WTC11 (cell line): ENCODE results near the gene SMIM41. TPM values are rescaled to one million over a fixed set of nuclear protein-coding genes. Genes with fewer than 3 reads are reported as not detected.
A peak's percentile ranks its signal among the peaks of the same experiment; 100 is the strongest.

Experiments
- ATAC-seq: fragments of 200-7000 bp; cut with Tn5 transposase; 2 replicates; pipeline ENCODE4 v1.10.0; 2021; ENCODE audit warnings: mild to moderate bottlenecking, moderate library complexity
- CTCF ChIA-PET: fragments of 300-600 bp; sonication (Branson Sonifier 250); formaldehyde crosslinking; loops from one replicate; lab custom pipeline; 2021; ENCODE audit warnings: antibody characterized with exemption; lab: Charles Lee
- POLR2A ChIA-PET: fragments of 350-600 bp; sonication (Branson Sonifier 250); formaldehyde crosslinking; loops from one replicate; lab custom pipeline; 2021; ENCODE audit warnings: antibody characterized with exemption; lab: Charles Lee
- DNase-seq: peaks from one replicate; pipeline ENCODE4 v3.0.0; 2021; ENCODE audit warnings: low spot score
- H3K27ac Mint-ChIP-seq: 2 replicates; pipeline ENCODE4 v1.8.0; 2021; ENCODE audit warnings: mixed read lengths
- H3K27me3 Mint-ChIP-seq: 2 replicates; pipeline ENCODE4 v1.8.0; 2021; ENCODE audit warnings: low read depth, mild to moderate bottlenecking, moderate library complexity, mixed read lengths
- H3K36me3 Mint-ChIP-seq: 2 replicates; pipeline ENCODE4 v1.8.0; 2021; ENCODE audit warnings: mixed read lengths
- H3K4me1 Mint-ChIP-seq: 2 replicates; pipeline ENCODE4 v1.8.0; 2022; ENCODE audit warnings: mixed read lengths
- H3K4me3 Mint-ChIP-seq: 2 replicates; pipeline ENCODE4 v1.8.0; 2021; ENCODE audit warnings: mild to moderate bottlenecking, moderate library complexity, mixed read lengths
- H3K9me3 Mint-ChIP-seq: 2 replicates; pipeline ENCODE4 v1.8.0; 2021; ENCODE audit warnings: mixed read lengths
- ARID4B ChIP-seq: sonication (generic); formaldehyde crosslinking; IDR thresholded peaks from 2 replicates; pipeline ENCODE4 v1.8.0; 2023; ENCODE audit warnings: missing genetic modification reagents, mild to moderate bottlenecking, borderline replicate concordance
- CBFB ChIP-seq: sonication (generic); formaldehyde crosslinking; IDR thresholded peaks from 2 replicates; pipeline ENCODE4 v1.8.1; 2022; ENCODE audit warnings: mild to moderate bottlenecking, low read depth, missing genetic modification reagents
- E2F1 ChIP-seq: sonication (generic); formaldehyde crosslinking; IDR thresholded peaks from 2 replicates; pipeline ENCODE4 v1.8.0; 2022; ENCODE audit warnings: mild to moderate bottlenecking, missing genetic modification reagents
- ERG ChIP-seq: fragments of 250-450 bp; sonication (Bioruptor Pico); IDR thresholded peaks from 2 replicates; pipeline ENCODE4 v1.8.0; 2021; ENCODE audit warnings: mild to moderate bottlenecking
- JUN ChIP-seq: sonication (generic); formaldehyde crosslinking; IDR thresholded peaks from 2 replicates; pipeline ENCODE4 v1.8.0; 2023; ENCODE audit warnings: mild to moderate bottlenecking, missing genetic modification reagents
- NFYB ChIP-seq: sonication (generic); formaldehyde crosslinking; conservative IDR thresholded peaks from 2 replicates; pipeline ENCODE4 v1.8.0; 2022; ENCODE audit warnings: low read depth, missing genetic modification reagents
- OVOL2 ChIP-seq: fragments of 250-450 bp; sonication (Bioruptor Pico); IDR thresholded peaks from 2 replicates; pipeline ENCODE4 v1.9.0; 2021; ENCODE audit warnings: mild to moderate bottlenecking, borderline replicate concordance
- PRDM15 ChIP-seq: sonication (generic); formaldehyde crosslinking; IDR thresholded peaks from 2 replicates; pipeline ENCODE4 v1.8.0; 2022; ENCODE audit warnings: missing genetic modification reagents
- RELA ChIP-seq: sonication (generic); formaldehyde crosslinking; IDR thresholded peaks from 2 replicates; pipeline ENCODE4 v1.8.1; 2022; ENCODE audit warnings: missing genetic modification reagents, mild to moderate bottlenecking, borderline replicate concordance
- USF1 ChIP-seq: sonication (generic); formaldehyde crosslinking; IDR thresholded peaks from 2 replicates; pipeline ENCODE4 v1.8.0; 2022; ENCODE audit warnings: mild to moderate bottlenecking, missing genetic modification reagents
- ZNF396 ChIP-seq: fragments of 250-450 bp; sonication (Bioruptor Pico); IDR thresholded peaks from 2 replicates; pipeline ENCODE4 v1.8.0; 2021; ENCODE audit warnings: mild to moderate bottlenecking, moderate library complexity, borderline replicate concordance
- ZNF423 ChIP-seq: fragments of 250-450 bp; sonication (Bioruptor Pico); IDR thresholded peaks from 2 replicates; pipeline ENCODE4 v2.1.2; 2022; ENCODE audit warnings: mild to moderate bottlenecking, moderate library complexity
- ZNF425 ChIP-seq: fragments of 250-450 bp; sonication (Bioruptor Pico); conservative IDR thresholded peaks from 2 replicates; pipeline ENCODE4 v1.9.0; 2021; ENCODE audit warnings: mild to moderate bottlenecking
- ZSCAN18 ChIP-seq: fragments of 250-450 bp; sonication (Bioruptor Pico); IDR thresholded peaks from 2 replicates; pipeline ENCODE4 v2.1.2; 2022; ENCODE audit warnings: mild to moderate bottlenecking, moderate library complexity
- total RNA-seq: library from RNA; stranded (reverse); gene quantifications from 3 replicates; pipeline ENCODE4 v1.2.3, GENCODE V29; 2021

The SMIM41 gene
- total RNA-seq, 1 experiment from 2014 or later, result not detected

GRCh38 chr12:52081263-52081733, 1.8 kb downstream of the SMIM41 start:
- ChIA-PET CTCF (interaction anchor here (1.0 to 11.4 kb wide), 15 partner anchors 10 to 789 kb away, joined by 3 to 388 read pairs (median 10); partner anchors contain the start of genes ATG101 and NR4A1), POLR2A (interaction anchor here (0.6 to 3.0 kb wide), 5 partner anchors 12 to 55 kb away, joined by 3 to 11 read pairs (median 4); partner anchors contain the start of genes ATG101 and NR4A1)
- DNase-seq (no peak), ATAC-seq (no peak)
- no peaks in the 10 kb centered on the region for H3K27me3 Mint-ChIP-seq
- H3K27ac Mint-ChIP-seq, result peak overlapping the region; percentile 48; the same call in 1 of the 2 replicates
- peaks cover 18% of the 10 kb centered on the region for H3K36me3 Mint-ChIP-seq
- no peaks in the 10 kb centered on the region for H3K9me3 Mint-ChIP-seq
- no peak for TF ChIP-seq JUN
- TF ChIP-seq ERG, result no peak
- no peak for TF ChIP-seq CBFB (CRISPR knock-in tag)
- TF ChIP-seq RELA (CRISPR knock-in tag), result no peak
- TF ChIP-seq USF1, result no peak
- no peak for TF ChIP-seq OVOL2 (CRISPR knock-in tag)
- no peak for TF ChIP-seq NFYB (CRISPR knock-in tag)
- no peak for TF ChIP-seq ZNF423
- no peak for TF ChIP-seq PRDM15 (CRISPR knock-in tag)
- TF ChIP-seq ZNF425 (CRISPR knock-in tag), result no peak
- no peak for TF ChIP-seq E2F1 (CRISPR knock-in tag)
- TF ChIP-seq ARID4B, result no peak
- TF ChIP-seq ZSCAN18 (CRISPR knock-in tag), result no peak
- TF ChIP-seq ZNF396 (CRISPR knock-in tag), result no peak
- H3K4me1 Mint-ChIP-seq, result peaks cover 19% of the 10 kb centered on the region
- H3K4me3 Mint-ChIP-seq, result no peak overlapping the region
